PC-3 (cell line): Measurements from ENCODE around the gene WLS. TPM values are rescaled to one million over a fixed set of nuclear protein-coding genes. Genes with fewer than 3 reads are reported as not detected.

ENCODE experiments used
- ATAC-seq: fragments of 200-7000 bp; cut with Tn5 transposase; 2 replicates; pipeline ENCODE4 v1.9.1; 2020; ENCODE audit warnings: mild to moderate bottlenecking, moderate library complexity
- BruUV-seq: library from RNA; stranded (reverse); fragments of 400-500 nt; replicated peaks from 2 replicates; lab custom pipeline; 2021; lab: Mats Ljungman, UMichigan
- CTCF ChIA-PET: fragments of 300-600 bp; sonication (Branson Sonifier 250); formaldehyde crosslinking; loops from one replicate; lab custom pipeline; 2022; ENCODE audit warnings: antibody characterized with exemption; lab: Charles Lee
- POLR2A ChIA-PET: fragments of 300-600 bp; sonication (Branson Sonifier 250); formaldehyde crosslinking; loops from one replicate; lab custom pipeline; 2022; ENCODE audit warnings: antibody characterized with exemption; ENCODE audit not compliant: unreplicated experiment; lab: Charles Lee
- DNase-seq: peaks from one replicate; pipeline ENCODE4 v3.0.0-alpha.2; 2015
- H2AFZ ChIP-seq: fragments of 300-600 bp; sonication (generic); 2 replicates; pipeline ENCODE4 v1.6.0; 2016; ENCODE audit warnings: antibody characterized with exemption, low read length
- H3F3A ChIP-seq: fragments of 300-600 bp; sonication (generic); one replicate; pipeline ENCODE4 v1.6.0; 2017; ENCODE audit warnings: antibody characterized with exemption, low read length, control low read depth, mild to moderate bottlenecking; ENCODE audit not compliant: unreplicated experiment
- H3K27ac ChIP-seq: fragments of 300-600 bp; sonication (generic); 2 replicates; pipeline ENCODE4 v1.5.1; 2016; ENCODE audit warnings: mild to moderate bottlenecking, low read length
- H3K27me3 ChIP-seq: fragments of 300-600 bp; sonication (generic); 2 replicates; pipeline ENCODE4 v1.6.1; 2016; ENCODE audit warnings: low read length, mixed read lengths
- H3K36me3 ChIP-seq: fragments of 300-600 bp; sonication (generic); 2 replicates; pipeline ENCODE4 v1.6.1; 2016; ENCODE audit warnings: low read depth, mixed run types, low read length, mixed read lengths
- H3K4me1 ChIP-seq: fragments of 300-600 bp; sonication (generic); 2 replicates; pipeline ENCODE4 v1.5.1; 2016; ENCODE audit warnings: low read length; ENCODE audit not compliant: insufficient read depth
- H3K4me2 ChIP-seq: fragments of 300-600 bp; sonication (generic); 2 replicates; pipeline ENCODE4 v1.6.0; 2016; ENCODE audit warnings: low read length
- H3K4me3 ChIP-seq: fragments of 300-600 bp; sonication (generic); 2 replicates; pipeline ENCODE4 v1.5.1; 2016; ENCODE audit warnings: mild to moderate bottlenecking, low read length, mixed read lengths
- H3K79me2 ChIP-seq: fragments of 300-600 bp; sonication (generic); 2 replicates; pipeline ENCODE4 v1.6.1; 2017; ENCODE audit warnings: low read length, mixed read lengths
- H3K9ac ChIP-seq: fragments of 300-600 bp; sonication (generic); 2 replicates; pipeline ENCODE4 v1.6.0; 2016; ENCODE audit warnings: mild to moderate bottlenecking, low read length
- H3K9me2 ChIP-seq: fragments of 300-600 bp; sonication (generic); replicated peaks from 2 replicates; pipeline ENCODE4 v1.6.1; 2016; ENCODE audit warnings: mixed run types, low read length, mixed read lengths
- H3K9me3 ChIP-seq: fragments of 300-600 bp; sonication (generic); 2 replicates; pipeline ENCODE4 v1.6.1; 2016; ENCODE audit warnings: low read length, mixed read lengths
- H4K20me1 ChIP-seq: fragments of 300-600 bp; sonication (generic); 2 replicates; pipeline ENCODE4 v1.6.1; 2016; ENCODE audit warnings: low read length, mixed read lengths
- CTCF ChIP-seq: fragments of 300-600 bp; sonication (generic); conservative IDR thresholded peaks from 2 replicates; pipeline ENCODE4 v1.5.1; 2017; ENCODE audit warnings: antibody characterized with exemption, low read depth, mild to moderate bottlenecking, low read length
- EZH2 ChIP-seq: fragments of 300-600 bp; sonication (generic); IDR thresholded peaks from one replicate; pipeline ENCODE4 v1.6.1; 2017; ENCODE audit warnings: antibody characterized with exemption, mild to moderate bottlenecking, low read length; ENCODE audit not compliant: unreplicated experiment
- EZH2phosphoT487 ChIP-seq: fragments of 300-600 bp; sonication (generic); IDR thresholded peaks from 2 replicates; pipeline ENCODE4 v1.6.1; 2018; ENCODE audit warnings: mild to moderate bottlenecking, antibody characterized with exemption, low read length, borderline replicate concordance
- intact Hi-C: fragments of 100-400 bp; cut with micrococcal nuclease; formaldehyde crosslinking; loops from 2 replicates; pipeline ENCODE4 v1.9.0; 2023
- total RNA-seq: library from RNA; depleted of rRNA; stranded (reverse); fragments of >200 nt; gene quantifications from 2 replicates; pipeline ENCODE4 v1.2.3, GENCODE V29; 2014

WLS gene
- total RNA-seq, 1 experiment from 2014 or later, result 19.1 TPM

GRCh38 chr1:68087184-68087583 is 145.1 kb downstream of the WLS start:
- Histone ChIP-seq H2AFZ (no peak overlapping the region), H3K9me2 (no peaks in the 10 kb centered on the region), H3K9ac (no peak overlapping the region), H3K4me2 (no peak overlapping the region), H3F3A (no peaks in the 10 kb centered on the region), H3K27ac (no peak overlapping the region), H3K27me3 (no peaks in the 10 kb centered on the region), H3K9me3 (no peaks in the 10 kb centered on the region), H3K4me3 (no peak overlapping the region), H3K4me1 (no peaks in the 10 kb centered on the region), H3K79me2 (no peaks in the 10 kb centered on the region), H4K20me1 (no peaks in the 10 kb centered on the region), H3K36me3 (no peaks in the 10 kb centered on the region)
- intact Hi-C loops, result no loop called here
- POLR2A ChIA-PET, result no interaction called here
- ATAC-seq (peak; percentile 31), DNase-seq (peak; percentile 7)
- no TSS peak for BruUV-seq
- CTCF ChIA-PET, result no interaction called here
- TF ChIP-seq EZH2phosphoT487 (no peak), CTCF (no peak), EZH2 (no peak)

- ChIA-PET CTCF (no interaction called here), POLR2A (no interaction called here)
- no peaks in the 10 kb centered on the region for H4K20me1 ChIP-seq
- H3K9me3 ChIP-seq, result no peaks in the 10 kb centered on the region
- H3K79me2 ChIP-seq, result no peaks in the 10 kb centered on the region
- no peaks in the 10 kb centered on the region for H3K27me3 ChIP-seq
- no peaks in the 10 kb centered on the region for H3K9me2 ChIP-seq
- no peak overlapping the region for H3K4me3 ChIP-seq
- DNase-seq, result no peak
- H3K9ac ChIP-seq, result no peak overlapping the region
- H3K4me2 ChIP-seq, result no peak overlapping the region
- no peak for ATAC-seq
- no peak for TF ChIP-seq EZH2
- no peak for TF ChIP-seq EZH2phosphoT487
- TF ChIP-seq CTCF, result no peak
- no peak overlapping the region for H2AFZ ChIP-seq
- H3F3A ChIP-seq, result no peaks in the 10 kb centered on the region
- no peaks in the 10 kb centered on the region for H3K4me1 ChIP-seq
- no peak overlapping the region for H3K27ac ChIP-seq
- intact Hi-C loops, result no loop called here
- no peaks in the 10 kb centered on the region for H3K36me3 ChIP-seq
- no TSS peak for BruUV-seq
These were observed 146.6 kb downstream of the WLS start for GRCh38 chr1:68085752-68086151.

GRCh38 chr1:68083686-68084085 is 148.6 kb downstream of the WLS start:
- POLR2A ChIA-PET, result no interaction called here
- H3K79me2 ChIP-seq, result no peaks in the 10 kb centered on the region

More at GRCh38 chr1:68083686-68084085, 148.6 kb downstream of the WLS start:
- Histone ChIP-seq H3K4me1 (no peaks in the 10 kb centered on the region), H3K9me3 (no peaks in the 10 kb centered on the region), H4K20me1 (no peaks in the 10 kb centered on the region), H3K27me3 (no peaks in the 10 kb centered on the region), H3F3A (no peaks in the 10 kb centered on the region), H3K9me2 (no peaks in the 10 kb centered on the region), H3K4me2 (no peak overlapping the region), H2AFZ (no peak overlapping the region), H3K9ac (no peak overlapping the region), H3K27ac (no peak overlapping the region), H3K36me3 (no peaks in the 10 kb centered on the region), H3K4me3 (no peak overlapping the region)
- DNase-seq, result no peak
- BruUV-seq, result no TSS peak
- intact Hi-C loops, result no loop called here
- CTCF ChIA-PET, result no interaction called here
- TF ChIP-seq CTCF (no peak), EZH2phosphoT487 (no peak), EZH2 (no peak)
- no peak for ATAC-seq
